HEK293 (cell line): Measurements from ENCODE around the gene FCHO1.

Source experiments
- KLF16 ChIP-seq: fragments of 450-650 bp; formaldehyde crosslinking; IDR thresholded peaks from 2 replicates; pipeline ENCODE4 v1.5.1; 2017; ENCODE audit warnings: missing biosample characterization, missing genetic modification characterization
- OVOL3 ChIP-seq: fragments of 450-650 bp; formaldehyde crosslinking; IDR thresholded peaks from 2 replicates; pipeline ENCODE4 v1.5.1; 2016; ENCODE audit warnings: missing biosample characterization, missing genetic modification characterization
- RBAK ChIP-seq: fragments of 450-650 bp; formaldehyde crosslinking; IDR thresholded peaks from 2 replicates; pipeline ENCODE4 v1.5.1; 2016; ENCODE audit warnings: missing biosample characterization, missing genetic modification characterization
- SCRT1 ChIP-seq: fragments of 450-650 bp; formaldehyde crosslinking; IDR thresholded peaks from 2 replicates; pipeline ENCODE4 v1.5.1; 2016; ENCODE audit warnings: missing biosample characterization, missing genetic modification characterization, borderline replicate concordance
- SETDB1 ChIP-seq: IDR thresholded peaks from one replicate; pipeline ENCODE4 v1.6.1; 2017; ENCODE audit warnings: mild to moderate bottlenecking, low read length, moderate library complexity, mixed read lengths; ENCODE audit not compliant: insufficient read length
- SP2 ChIP-seq: fragments of 450-650 bp; formaldehyde crosslinking; IDR thresholded peaks from 2 replicates; pipeline ENCODE4 v1.5.1; 2016; ENCODE audit warnings: missing biosample characterization, missing genetic modification characterization
- ZFHX2 ChIP-seq: fragments of 450-650 bp; formaldehyde crosslinking; conservative IDR thresholded peaks from 2 replicates; pipeline ENCODE4 v1.5.1; 2016; ENCODE audit warnings: missing biosample characterization, missing genetic modification characterization
- ZNF112 ChIP-seq: fragments of 450-650 bp; formaldehyde crosslinking; IDR thresholded peaks from 2 replicates; pipeline ENCODE4 v1.5.0; 2017; ENCODE audit warnings: missing biosample characterization, missing genetic modification characterization
- ZNF132 ChIP-seq: fragments of 450-650 bp; formaldehyde crosslinking; IDR thresholded peaks from 2 replicates; pipeline ENCODE4 v1.5.1; 2017; ENCODE audit warnings: missing biosample characterization, missing genetic modification characterization, borderline replicate concordance
- ZNF16 ChIP-seq: fragments of 450-650 bp; formaldehyde crosslinking; IDR thresholded peaks from 2 replicates; pipeline ENCODE4 v1.5.1; 2016; ENCODE audit warnings: low read depth, missing biosample characterization, missing genetic modification characterization
- ZNF239 ChIP-seq: fragments of 450-650 bp; formaldehyde crosslinking; IDR thresholded peaks from 2 replicates; pipeline ENCODE4 v1.5.1; 2016; ENCODE audit warnings: missing biosample characterization, missing genetic modification characterization
- ZNF274 ChIP-seq, 2 experiments: fragments of 200-500 bp in 1 of 2; fragments of 450-650 bp in 1 of 2; sonication (Bioruptor generic) in 1 of 2; formaldehyde crosslinking in 1 of 2; IDR thresholded peaks; 2 replicates each; pipeline versions ENCODE4 v1.5.1 to v1.6.1; 2014 to 2016; ENCODE audit warnings: borderline replicate concordance in 1 of 2, inconsistent platforms in 1 of 2, low read length in 1 of 2, missing biosample characterization in 1 of 2, missing genetic modification characterization in 1 of 2
- ZNF302 ChIP-seq: fragments of 450-650 bp; formaldehyde crosslinking; IDR thresholded peaks from 2 replicates; pipeline ENCODE4 v1.5.1; 2016; ENCODE audit warnings: missing biosample characterization, missing genetic modification characterization, low read depth
- ZNF341 ChIP-seq: fragments of 450-650 bp; formaldehyde crosslinking; IDR thresholded peaks from 2 replicates; pipeline ENCODE4; 2016; ENCODE audit warnings: low read depth, missing biosample characterization, missing genetic modification characterization
- ZNF416 ChIP-seq: fragments of 450-650 bp; formaldehyde crosslinking; IDR thresholded peaks from 2 replicates; pipeline ENCODE4 v1.5.1; 2016; ENCODE audit warnings: missing biosample characterization, missing genetic modification characterization
- ZNF423 ChIP-seq: fragments of 450-650 bp; formaldehyde crosslinking; IDR thresholded peaks from 2 replicates; pipeline ENCODE4 v1.5.1; 2016; ENCODE audit warnings: missing biosample characterization, missing genetic modification characterization
- ZNF571 ChIP-seq: fragments of 450-650 bp; formaldehyde crosslinking; IDR thresholded peaks from 2 replicates; pipeline ENCODE4 v1.5.0; 2017; ENCODE audit warnings: missing biosample characterization, missing genetic modification characterization
- ZNF610 ChIP-seq: fragments of 450-650 bp; formaldehyde crosslinking; IDR thresholded peaks from 2 replicates; pipeline ENCODE4 v1.5.1; 2016; ENCODE audit warnings: missing biosample characterization, missing genetic modification characterization, borderline replicate concordance
- ZNF792 ChIP-seq: fragments of 450-650 bp; formaldehyde crosslinking; IDR thresholded peaks from 2 replicates; pipeline ENCODE4 v1.5.1; 2016; ENCODE audit warnings: missing biosample characterization, missing genetic modification characterization
- TF ChIP-seq, protein P1 (sequence below): fragments of 450-650 bp; formaldehyde crosslinking; optimal IDR thresholded peaks from 2 replicates; pipeline ENCODE3; 2016; ENCODE audit warnings: missing biosample characterization, mild to moderate bottlenecking, missing genetic modification characterization
- TF ChIP-seq, protein P2 (sequence below): fragments of 450-650 bp; formaldehyde crosslinking; IDR thresholded peaks from 2 replicates; pipeline ENCODE4 v1.5.1; 2016; ENCODE audit warnings: missing biosample characterization, missing genetic modification characterization
- TF ChIP-seq, protein P3 (sequence below): fragments of 450-650 bp; formaldehyde crosslinking; conservative IDR thresholded peaks from 2 replicates; pipeline ENCODE4 v1.5.1; 2016; ENCODE audit warnings: low read depth, missing biosample characterization, missing genetic modification characterization
- TF ChIP-seq, protein P4 (sequence below): fragments of 450-650 bp; formaldehyde crosslinking; IDR thresholded peaks from 2 replicates; pipeline ENCODE4 v1.5.1; 2016; ENCODE audit warnings: missing biosample characterization, missing genetic modification characterization

FCHO1 gene

DNA sequence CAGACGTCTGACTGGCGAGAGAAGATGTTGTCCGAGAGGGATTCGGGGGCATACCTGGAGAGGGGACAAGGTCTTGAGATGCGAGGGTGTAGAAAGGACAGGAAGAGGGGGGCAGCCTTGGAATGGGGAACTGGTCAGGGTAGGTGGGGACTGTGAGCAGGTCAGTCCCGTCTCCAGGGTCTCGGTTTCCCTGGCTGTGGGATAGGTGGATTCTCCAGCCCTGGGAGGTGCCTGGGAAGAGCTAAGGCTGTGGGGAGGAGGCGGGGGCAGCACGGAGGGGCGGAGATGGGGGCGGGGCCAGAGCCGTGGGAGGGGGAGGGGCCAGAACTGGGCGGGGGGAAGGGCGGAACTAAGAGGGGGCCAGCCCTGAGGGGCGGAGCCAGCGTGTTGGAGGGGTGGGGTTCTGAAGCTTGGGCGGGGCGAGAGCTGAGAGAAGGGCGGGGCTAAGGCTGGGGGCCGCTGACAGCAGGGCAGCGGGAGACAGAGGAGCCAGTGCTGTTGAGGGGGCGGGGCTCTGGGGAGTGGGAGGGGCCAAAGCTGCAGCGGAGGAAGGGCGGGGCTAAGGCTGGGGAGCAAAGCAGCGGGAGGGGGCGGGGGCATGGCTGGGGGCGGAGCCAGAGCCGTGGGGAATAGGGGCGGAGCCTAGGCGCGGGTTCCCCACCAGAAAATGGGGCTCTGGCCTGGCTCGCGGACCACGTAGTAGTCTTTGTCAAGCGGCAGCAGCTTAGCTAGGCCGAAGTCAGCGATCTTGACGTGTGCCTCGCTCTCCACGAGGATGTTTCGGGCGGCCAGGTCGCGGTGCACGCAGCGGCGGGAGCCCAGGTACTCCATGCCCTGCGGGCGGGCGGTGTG is 79.5 kb downstream of the FCHO1 start (continued):
- TF ChIP-seq ZNF132 (tag by site-specific recombination) (no peak), KLF16 (no peak), ZNF571 (tag by site-specific recombination) (no peak), RBAK (tag by site-specific recombination) (no peak), OVOL3 (tag by site-specific recombination) (no peak), ZNF239 (tag by site-specific recombination) (no peak), ZNF112 (tag by site-specific recombination) (no peak), ZNF302 (tag by site-specific recombination) (no peak), ZNF423 (tag by site-specific recombination) (no peak), ZNF610 (tag by site-specific recombination) (no peak), SETDB1 (no peak), ZNF341 (tag by site-specific recombination) (peak; percentile 97), SCRT1 (tag by site-specific recombination) (no peak), ZNF792 (tag by site-specific recombination) (no peak), SP2 (peak; percentile 57), ZNF16 (no peak), ZNF416 (tag by site-specific recombination) (no peak), ZNF274 (IDR thresholded peaks at IDR 0.05; ENCODE audit: low read length) (no peak), ZNF274 (tag by site-specific recombination; IDR thresholded peaks at IDR 0.05; ENCODE audit: borderline replicate concordance) (no peak), ZFHX2 (tag by site-specific recombination) (no peak; the same call in 1 of the 2 replicates)
- TF ChIP-seq, protein P1, sequence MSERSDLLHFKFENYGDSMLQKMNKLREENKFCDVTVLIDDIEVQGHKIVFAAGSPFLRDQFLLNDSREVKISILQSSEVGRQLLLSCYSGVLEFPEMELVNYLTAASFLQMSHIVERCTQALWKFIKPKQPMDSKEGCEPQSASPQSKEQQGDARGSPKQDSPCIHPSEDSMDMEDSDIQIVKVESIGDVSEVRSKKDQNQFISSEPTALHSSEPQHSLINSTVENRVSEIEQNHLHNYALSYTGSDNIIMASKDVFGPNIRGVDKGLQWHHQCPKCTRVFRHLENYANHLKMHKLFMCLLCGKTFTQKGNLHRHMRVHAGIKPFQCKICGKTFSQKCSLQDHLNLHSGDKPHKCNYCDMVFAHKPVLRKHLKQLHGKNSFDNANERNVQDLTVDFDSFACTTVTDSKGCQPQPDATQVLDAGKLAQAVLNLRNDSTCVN (tag by site-specific recombination) = no peak
- TF ChIP-seq, protein P2, sequence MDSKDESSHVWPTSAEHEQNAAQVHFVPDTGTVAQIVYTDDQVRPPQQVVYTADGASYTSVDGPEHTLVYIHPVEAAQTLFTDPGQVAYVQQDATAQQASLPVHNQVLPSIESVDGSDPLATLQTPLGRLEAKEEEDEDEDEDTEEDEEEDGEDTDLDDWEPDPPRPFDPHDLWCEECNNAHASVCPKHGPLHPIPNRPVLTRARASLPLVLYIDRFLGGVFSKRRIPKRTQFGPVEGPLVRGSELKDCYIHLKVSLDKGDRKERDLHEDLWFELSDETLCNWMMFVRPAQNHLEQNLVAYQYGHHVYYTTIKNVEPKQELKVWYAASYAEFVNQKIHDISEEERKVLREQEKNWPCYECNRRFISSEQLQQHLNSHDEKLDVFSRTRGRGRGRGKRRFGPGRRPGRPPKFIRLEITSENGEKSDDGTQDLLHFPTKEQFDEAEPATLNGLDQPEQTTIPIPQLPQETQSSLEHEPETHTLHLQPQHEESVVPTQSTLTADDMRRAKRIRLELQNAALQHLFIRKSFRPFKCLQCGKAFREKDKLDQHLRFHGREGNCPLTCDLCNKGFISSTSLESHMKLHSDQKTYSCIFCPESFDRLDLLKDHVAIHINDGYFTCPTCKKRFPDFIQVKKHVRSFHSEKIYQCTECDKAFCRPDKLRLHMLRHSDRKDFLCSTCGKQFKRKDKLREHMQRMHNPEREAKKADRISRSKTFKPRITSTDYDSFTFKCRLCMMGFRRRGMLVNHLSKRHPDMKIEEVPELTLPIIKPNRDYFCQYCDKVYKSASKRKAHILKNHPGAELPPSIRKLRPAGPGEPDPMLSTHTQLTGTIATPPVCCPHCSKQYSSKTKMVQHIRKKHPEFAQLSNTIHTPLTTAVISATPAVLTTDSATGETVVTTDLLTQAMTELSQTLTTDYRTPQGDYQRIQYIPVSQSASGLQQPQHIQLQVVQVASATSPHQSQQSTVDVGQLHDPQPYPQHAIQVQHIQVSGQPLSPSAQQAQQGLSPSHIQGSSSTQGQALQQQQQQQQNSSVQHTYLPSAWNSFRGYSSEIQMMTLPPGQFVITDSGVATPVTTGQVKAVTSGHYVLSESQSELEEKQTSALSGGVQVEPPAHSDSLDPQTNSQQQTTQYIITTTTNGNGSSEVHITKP (tag by site-specific recombination) = peak; percentile 73
- TF ChIP-seq, protein P3, sequence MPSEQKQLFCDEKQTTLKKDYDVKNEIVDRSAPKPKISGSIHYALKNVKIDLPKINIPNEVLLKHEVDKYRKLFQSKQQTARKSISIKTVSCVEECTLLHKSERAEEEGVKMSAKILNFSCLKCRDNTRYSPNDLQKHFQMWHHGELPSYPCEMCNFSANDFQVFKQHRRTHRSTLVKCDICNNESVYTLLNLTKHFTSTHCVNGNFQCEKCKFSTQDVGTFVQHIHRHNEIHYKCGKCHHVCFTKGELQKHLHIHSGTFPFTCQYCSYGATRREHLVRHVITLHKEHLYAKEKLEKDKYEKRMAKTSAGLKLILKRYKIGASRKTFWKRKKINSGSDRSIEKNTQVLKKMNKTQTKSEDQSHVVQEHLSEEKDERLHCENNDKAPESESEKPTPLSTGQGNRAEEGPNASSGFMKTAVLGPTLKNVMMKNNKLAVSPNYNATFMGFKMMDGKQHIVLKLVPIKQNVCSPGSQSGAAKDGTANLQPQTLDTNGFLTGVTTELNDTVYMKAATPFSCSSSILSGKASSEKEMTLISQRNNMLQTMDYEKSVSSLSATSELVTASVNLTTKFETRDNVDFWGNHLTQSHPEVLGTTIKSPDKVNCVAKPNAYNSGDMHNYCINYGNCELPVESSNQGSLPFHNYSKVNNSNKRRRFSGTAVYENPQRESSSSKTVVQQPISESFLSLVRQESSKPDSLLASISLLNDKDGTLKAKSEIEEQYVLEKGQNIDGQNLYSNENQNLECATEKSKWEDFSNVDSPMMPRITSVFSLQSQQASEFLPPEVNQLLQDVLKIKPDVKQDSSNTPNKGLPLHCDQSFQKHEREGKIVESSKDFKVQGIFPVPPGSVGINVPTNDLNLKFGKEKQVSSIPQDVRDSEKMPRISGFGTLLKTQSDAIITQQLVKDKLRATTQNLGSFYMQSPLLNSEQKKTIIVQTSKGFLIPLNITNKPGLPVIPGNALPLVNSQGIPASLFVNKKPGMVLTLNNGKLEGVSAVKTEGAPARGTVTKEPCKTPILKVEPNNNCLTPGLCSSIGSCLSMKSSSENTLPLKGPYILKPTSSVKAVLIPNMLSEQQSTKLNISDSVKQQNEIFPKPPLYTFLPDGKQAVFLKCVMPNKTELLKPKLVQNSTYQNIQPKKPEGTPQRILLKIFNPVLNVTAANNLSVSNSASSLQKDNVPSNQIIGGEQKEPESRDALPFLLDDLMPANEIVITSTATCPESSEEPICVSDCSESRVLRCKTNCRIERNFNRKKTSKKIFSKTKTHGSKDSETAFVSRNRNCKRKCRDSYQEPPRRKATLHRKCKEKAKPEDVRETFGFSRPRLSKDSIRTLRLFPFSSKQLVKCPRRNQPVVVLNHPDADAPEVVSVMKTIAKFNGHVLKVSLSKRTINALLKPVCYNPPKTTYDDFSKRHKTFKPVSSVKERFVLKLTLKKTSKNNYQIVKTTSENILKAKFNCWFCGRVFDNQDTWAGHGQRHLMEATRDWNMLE (tag by site-specific recombination) = no peak
- TF ChIP-seq, protein P4, sequence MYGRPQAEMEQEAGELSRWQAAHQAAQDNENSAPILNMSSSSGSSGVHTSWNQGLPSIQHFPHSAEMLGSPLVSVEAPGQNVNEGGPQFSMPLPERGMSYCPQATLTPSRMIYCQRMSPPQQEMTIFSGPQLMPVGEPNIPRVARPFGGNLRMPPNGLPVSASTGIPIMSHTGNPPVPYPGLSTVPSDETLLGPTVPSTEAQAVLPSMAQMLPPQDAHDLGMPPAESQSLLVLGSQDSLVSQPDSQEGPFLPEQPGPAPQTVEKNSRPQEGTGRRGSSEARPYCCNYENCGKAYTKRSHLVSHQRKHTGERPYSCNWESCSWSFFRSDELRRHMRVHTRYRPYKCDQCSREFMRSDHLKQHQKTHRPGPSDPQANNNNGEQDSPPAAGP = no peak
